Vagina (tissue), 2 donors: ENCODE measurements around the gene GIPC2. TPM values are rescaled to one million over a fixed set of nuclear protein-coding genes. Genes with fewer than 3 reads are reported as not detected.
"Not testable (repeated sequence)": the region's sequence is repeated elsewhere in the genome, so short reads cannot be mapped to it uniquely, and the experiment has no call there.

Experiments used
- DNase-seq, 2 donors: peaks; one replicate each; pipeline ENCODE4 v3.0.0-alpha.2; 2017; ENCODE audit errors: extremely low spot score in 2 of 2
- H3K27ac ChIP-seq: fragments of 200-600 bp; sonication (generic); one replicate; pipeline ENCODE4 v1.5.1; 2019
- H3K27me3 ChIP-seq: fragments of 200-600 bp; sonication (generic); one replicate; pipeline ENCODE4 v1.5.1; 2019
- H3K36me3 ChIP-seq, 2 donors: fragments of 200-600 bp; sonication (generic); one replicate each; pipeline ENCODE4 v1.5.1; 2017 to 2019
- H3K4me1 ChIP-seq: fragments of 200-600 bp; sonication (generic); one replicate; pipeline ENCODE4 v1.5.1; 2019
- H3K4me3 ChIP-seq, 2 donors: fragments of 200-600 bp; sonication (generic); 1 replicate in 1 of 2; 2 replicates in 1 of 2; pipeline ENCODE4 v1.5.1; 2016 to 2019
- H3K9me3 ChIP-seq: fragments of 200-600 bp; sonication (generic); one replicate; pipeline ENCODE4 v1.5.1; 2019
- POLR2A ChIP-seq, 2 donors: fragments of 450-650 bp; IDR thresholded peaks; one replicate each; pipeline ENCODE4 v1.6.1; 2017; ENCODE audit warnings: antibody characterized with exemption in 2 of 2, mild to moderate bottlenecking in 2 of 2, moderate library complexity in 2 of 2
- POLR2AphosphoS5 ChIP-seq, 2 donors: sonication (generic); formaldehyde crosslinking; IDR thresholded peaks; one replicate each; pipeline ENCODE4 v1.9.0; 2017; ENCODE audit warnings: antibody characterized with exemption in 2 of 2, mild to moderate bottlenecking in 2 of 2, low read depth in 1 of 2; ENCODE audit not compliant: insufficient read depth in 1 of 2
- intact Hi-C: fragments of 100-400 bp; cut with DNase I; formaldehyde crosslinking; loops from one replicate; pipeline ENCODE4 v1.15.1; 2023
- total RNA-seq: library from RNA; depleted of rRNA; stranded (reverse); fragments of >200 nt; gene quantifications from one replicate; pipeline ENCODE4 v1.2.3, GENCODE V29; 2016
- TF ChIP-seq, protein P1 (sequence below), 3 experiments: fragments of 450-650 bp in 2 of 3; fragments of 200-600 bp in 1 of 3; sonication (generic) in 1 of 3; IDR thresholded peaks; one replicate each; pipeline ENCODE4 v1.5.1; 2017 to 2019; ENCODE audit warnings: antibody characterized with exemption in 3 of 3, mild to moderate bottlenecking in 2 of 3, moderate library complexity in 2 of 3

The GIPC2 gene
- total RNA-seq, 1 donor from 2014 or later = 2.7 TPM

DNA sequence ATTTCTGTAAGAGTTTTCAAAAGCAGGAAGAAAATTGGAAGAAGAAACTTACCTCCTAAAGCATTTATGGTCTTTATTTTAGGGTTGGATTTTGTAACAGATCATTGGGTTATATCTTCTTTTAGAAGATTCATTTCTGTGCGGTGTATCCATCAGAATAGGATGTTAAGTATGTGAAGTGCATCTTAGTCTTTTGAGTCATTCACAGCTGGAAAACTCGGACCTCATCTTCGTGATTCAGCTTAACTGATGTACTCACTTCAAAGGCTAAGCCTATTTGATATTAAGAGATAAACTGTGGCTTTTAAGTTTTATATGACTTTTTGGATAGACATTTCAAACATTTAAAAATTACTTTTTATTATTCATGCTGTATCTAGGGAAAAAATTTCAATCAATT, 56.3 kb downstream of the GIPC2 start:
- intact Hi-C loops = no loop called here
- TF ChIP-seq POLR2AphosphoS5 (IDR thresholded peaks at IDR 0.05; ENCODE audit: insufficient read depth in 1 of 2, low read depth in 1 of 2) (no peak), POLR2A (IDR thresholded peaks at IDR 0.05) (no peak)
- TF ChIP-seq, protein P1, sequence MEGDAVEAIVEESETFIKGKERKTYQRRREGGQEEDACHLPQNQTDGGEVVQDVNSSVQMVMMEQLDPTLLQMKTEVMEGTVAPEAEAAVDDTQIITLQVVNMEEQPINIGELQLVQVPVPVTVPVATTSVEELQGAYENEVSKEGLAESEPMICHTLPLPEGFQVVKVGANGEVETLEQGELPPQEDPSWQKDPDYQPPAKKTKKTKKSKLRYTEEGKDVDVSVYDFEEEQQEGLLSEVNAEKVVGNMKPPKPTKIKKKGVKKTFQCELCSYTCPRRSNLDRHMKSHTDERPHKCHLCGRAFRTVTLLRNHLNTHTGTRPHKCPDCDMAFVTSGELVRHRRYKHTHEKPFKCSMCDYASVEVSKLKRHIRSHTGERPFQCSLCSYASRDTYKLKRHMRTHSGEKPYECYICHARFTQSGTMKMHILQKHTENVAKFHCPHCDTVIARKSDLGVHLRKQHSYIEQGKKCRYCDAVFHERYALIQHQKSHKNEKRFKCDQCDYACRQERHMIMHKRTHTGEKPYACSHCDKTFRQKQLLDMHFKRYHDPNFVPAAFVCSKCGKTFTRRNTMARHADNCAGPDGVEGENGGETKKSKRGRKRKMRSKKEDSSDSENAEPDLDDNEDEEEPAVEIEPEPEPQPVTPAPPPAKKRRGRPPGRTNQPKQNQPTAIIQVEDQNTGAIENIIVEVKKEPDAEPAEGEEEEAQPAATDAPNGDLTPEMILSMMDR (IDR thresholded peaks at IDR 0.05) = no peak
- H3K4me3 ChIP-seq = no peak overlapping the region
- DNase-seq = no peak
- no peaks in the 10 kb centered on the region for H3K27me3 ChIP-seq
- no peaks in the 10 kb centered on the region for H3K36me3 ChIP-seq
- H3K4me1 ChIP-seq = no peaks in the 10 kb centered on the region
- H3K9me3 ChIP-seq = no peaks in the 10 kb centered on the region
- no peak overlapping the region for H3K27ac ChIP-seq

DNA sequence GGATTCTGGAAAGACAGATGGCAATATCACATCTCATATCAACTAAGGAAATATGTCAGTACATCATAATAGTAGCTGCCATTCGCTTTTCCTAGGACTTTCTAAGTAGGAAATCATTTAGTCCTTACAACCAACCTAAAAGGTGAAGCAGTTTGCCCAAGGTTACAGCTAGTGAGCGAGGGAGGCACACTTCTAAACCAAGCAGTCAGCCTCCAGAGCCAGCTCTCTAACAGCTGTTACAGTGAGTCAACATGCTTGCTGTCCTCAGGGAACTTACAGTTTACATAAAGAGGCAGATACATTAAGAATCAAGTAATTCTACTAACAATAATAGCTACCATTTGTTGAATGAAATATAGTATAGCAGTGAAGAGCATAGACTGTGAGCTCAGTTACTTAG, 57.1 kb downstream of the GIPC2 start:
- Histone ChIP-seq H3K4me1 (no peaks in the 10 kb centered on the region), H3K27me3 (no peaks in the 10 kb centered on the region), H3K9me3 (no peaks in the 10 kb centered on the region), H3K27ac (no peak overlapping the region), H3K4me3 (no peak overlapping the region), H3K36me3 (no peaks in the 10 kb centered on the region)
- TF ChIP-seq POLR2AphosphoS5 (IDR thresholded peaks at IDR 0.05; ENCODE audit: insufficient read depth in 1 of 2, low read depth in 1 of 2) (no peak), POLR2A (IDR thresholded peaks at IDR 0.05) (no peak)
- intact Hi-C loops = no loop called here
- DNase-seq = no peak

DNA sequence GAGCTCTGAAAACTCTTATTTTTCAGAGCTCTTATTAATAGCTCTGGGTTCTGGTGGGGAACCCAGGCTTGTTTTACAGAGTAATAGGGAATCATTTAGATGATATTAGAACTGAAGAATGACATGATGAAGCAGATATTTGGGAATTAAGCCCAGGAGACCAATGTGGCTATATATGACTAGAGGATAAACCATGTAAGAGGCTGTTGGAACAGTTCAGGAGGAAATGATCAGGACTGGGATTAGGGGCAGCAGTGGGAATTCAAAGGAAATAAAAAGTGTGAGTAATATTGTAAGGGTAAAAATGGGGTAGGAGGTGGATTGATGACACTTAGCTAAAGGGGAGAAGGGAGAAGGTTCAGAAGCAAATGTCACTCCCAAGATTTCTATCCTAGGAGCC, 58.6 kb downstream of the GIPC2 start:
- TF ChIP-seq, protein P1 (IDR thresholded peaks at IDR 0.05) = no peak
- no peak for TF ChIP-seq POLR2AphosphoS5 (IDR thresholded peaks at IDR 0.05; ENCODE audit: insufficient read depth in 1 of 2, low read depth in 1 of 2)
- no peak for TF ChIP-seq POLR2A (IDR thresholded peaks at IDR 0.05)
- H3K27me3 ChIP-seq = no peaks in the 10 kb centered on the region
- DNase-seq = no peak
- no peak overlapping the region for H3K4me3 ChIP-seq
- intact Hi-C loops = no loop called here
- no peaks in the 10 kb centered on the region for H3K4me1 ChIP-seq
- H3K36me3 ChIP-seq = no peaks in the 10 kb centered on the region
- no peak overlapping the region for H3K27ac ChIP-seq
- no peaks in the 10 kb centered on the region for H3K9me3 ChIP-seq

DNA sequence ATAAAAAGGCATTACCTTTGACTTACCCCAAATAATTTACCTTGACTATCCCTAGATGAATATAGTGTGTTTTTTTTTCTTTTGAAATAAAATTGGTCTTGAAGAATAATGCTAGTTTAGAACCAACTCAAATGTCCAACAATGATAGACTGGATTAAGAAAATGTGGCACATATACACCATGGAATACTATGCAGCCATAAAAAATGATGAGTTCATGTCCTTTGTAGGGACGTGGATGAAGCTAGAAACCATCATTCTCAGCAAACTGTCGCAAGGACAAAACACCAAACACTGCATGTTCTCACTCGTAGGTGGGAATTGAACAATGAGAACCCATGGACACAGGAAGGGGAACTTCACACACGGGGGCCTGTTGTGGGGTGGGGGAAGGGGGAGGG, 63.9 kb downstream of the GIPC2 start:
- H3K27ac ChIP-seq, DNase-seq, H3K9me3 ChIP-seq, H3K4me1 ChIP-seq, H3K27me3 ChIP-seq, H3K4me3 ChIP-seq, H3K36me3 ChIP-seq, intact Hi-C loops: not testable (repeated sequence)

DNA sequence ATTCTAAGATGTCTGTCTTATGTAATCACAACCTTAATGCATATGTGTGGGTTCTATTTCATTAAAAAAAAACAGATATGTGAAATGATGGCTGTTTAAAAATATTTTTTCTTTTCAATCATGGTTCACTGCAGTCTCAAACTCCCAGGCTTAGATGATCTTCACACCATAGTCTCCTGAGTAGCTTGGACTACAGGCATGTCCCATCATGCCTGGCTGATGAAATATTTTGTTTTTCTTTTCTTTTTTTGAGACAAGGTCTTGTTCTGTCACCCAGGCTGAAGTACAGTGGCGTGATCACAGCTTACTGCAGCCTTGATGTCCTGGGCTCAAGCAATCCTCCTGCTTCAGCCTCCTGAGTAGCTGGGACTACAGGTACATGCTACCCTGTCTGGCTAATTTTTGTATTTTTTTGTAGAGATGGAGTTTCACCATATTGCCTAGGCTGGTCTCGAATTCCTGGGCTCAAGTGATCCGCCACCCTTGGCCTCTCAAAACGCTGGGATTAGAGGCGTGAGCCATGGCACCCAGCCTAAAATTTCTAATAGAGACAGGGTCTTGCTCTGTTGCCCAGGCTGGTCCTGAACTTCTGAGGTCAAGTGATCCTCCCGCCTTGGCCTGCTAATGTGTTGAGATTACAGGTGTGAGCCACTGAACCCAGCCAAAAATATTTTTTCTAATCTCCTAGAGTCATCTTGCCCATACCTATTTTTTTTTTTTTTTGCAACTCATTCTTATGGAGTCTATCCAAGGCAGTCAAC, 67.6 kb downstream of the GIPC2 start:
- no peak for TF ChIP-seq POLR2AphosphoS5 (IDR thresholded peaks at IDR 0.05; ENCODE audit: insufficient read depth in 1 of 2, low read depth in 1 of 2)
- TF ChIP-seq POLR2A (IDR thresholded peaks at IDR 0.05) = no peak
- TF ChIP-seq, protein P1 (IDR thresholded peaks at IDR 0.05) = no peak
- Histone ChIP-seq H3K9me3 (no peaks in the 10 kb centered on the region), H3K4me1 (peaks cover 7% of the 10 kb centered on the region), H3K36me3 (no peaks in the 10 kb centered on the region), H3K4me3 (no peak overlapping the region), H3K27me3 (no peaks in the 10 kb centered on the region), H3K27ac (no peak overlapping the region)
- intact Hi-C loops = no loop called here
- no peak for DNase-seq
